HCT116 (cell line): Measurements from ENCODE around the gene ZNF423.

Source experiments
- CEBPB ChIP-seq: IDR thresholded peaks from 2 replicates; pipeline ENCODE4 v1.6.1; 2012; ENCODE audit warnings: low read depth
- CTCF ChIP-seq, 3 experiments: fragments of 200-600 bp in 1 of 3; sonication (generic) in 1 of 3; IDR thresholded peaks in 2 of 3; conservative IDR thresholded peaks in 1 of 3; 2 replicates each; pipeline ENCODE4 v1.5.1; 2012 to 2017; ENCODE audit warnings: low read depth in 2 of 3, low read length in 2 of 3, antibody characterized with exemption in 1 of 3, borderline replicate concordance in 1 of 3, control low read depth in 1 of 3, mild to moderate bottlenecking in 1 of 3, mixed read lengths in 1 of 3, mixed run types in 1 of 3, moderate library complexity in 1 of 3; ENCODE audit not compliant: insufficient read depth in 1 of 3
- EZH2 ChIP-seq: fragments of 200-600 bp; sonication (generic); IDR thresholded peaks from 2 replicates; pipeline ENCODE4 v1.6.1; 2017; ENCODE audit warnings: antibody characterized with exemption, mixed run types
- EZH2phosphoT487 ChIP-seq: fragments of 200-600 bp; IDR thresholded peaks from 2 replicates; pipeline ENCODE4 v1.6.1; 2018; ENCODE audit warnings: antibody characterized with exemption, borderline replicate concordance
- POLR2A ChIP-seq: IDR thresholded peaks from 2 replicates; pipeline ENCODE4 v1.7.0; 2011; ENCODE audit warnings: borderline replicate concordance; ENCODE audit not compliant: insufficient read depth, insufficient read length; ENCODE audit errors: extremely low read depth
- POLR2AphosphoS5 ChIP-seq: IDR thresholded peaks from 2 replicates; pipeline ENCODE4 v1.6.1; 2011; ENCODE audit warnings: mild to moderate bottlenecking, low read depth, low read length, moderate library complexity
- TCF7L2 ChIP-seq: IDR thresholded peaks from 2 replicates; pipeline ENCODE4 v1.7.0; 2011; ENCODE audit warnings: borderline replicate concordance, inconsistent platforms; ENCODE audit not compliant: insufficient read depth, insufficient read length; ENCODE audit errors: extremely low read depth

GRCh38 chr16:49471038-49471727, 384.7 kb downstream of the ZNF423 start:
- TF ChIP-seq CTCF (IDR thresholded peaks at IDR 0.05 in 2 of 3, conservative IDR thresholded peaks at IDR 0.05 in 1 of 3; ENCODE audit: borderline replicate concordance in 1 of 3, insufficient read depth in 1 of 3, low read depth in 2 of 3, low read length in 2 of 3) (no peak), CEBPB (no peak), EZH2 (no peak), POLR2AphosphoS5 (no peak), POLR2A (no peak), TCF7L2 (no peak), EZH2phosphoT487 (no peak)
